ENCODE measurements around the gene C1QTNF12.
A peak's percentile ranks its signal among the peaks of the same experiment; 100 is the strongest.

- TF ChIP-seq POLR2A (IDR thresholded peaks at IDR 0.05) (no peak), CTCF (IDR thresholded peaks at IDR 0.05) (peak in 4 of 6 experiments; percentile 13 to 53 (median 22))
Observed at GRCh38 chr1:1230656-1231399, 15.7 kb downstream of the C1QTNF12 start.

Measured in esophagus squamous epithelium (tissue), 4 donors.